CD14-positive monocyte (primary cell): Measurements from ENCODE around the gene WWTR1. TPM values are rescaled to one million over a fixed set of nuclear protein-coding genes. Genes with fewer than 3 reads are reported as not detected.

Experiments
- DNase-seq, 3 donors: peaks; one replicate each; pipeline ENCODE4 v3.0.0-alpha.2; 2011 to 2022
- H2AFZ ChIP-seq: 2 replicates; pipeline ENCODE4 v1.6.0; 2012; ENCODE audit warnings: mild to moderate bottlenecking, low read depth, low read length, inconsistent platforms; ENCODE audit not compliant: insufficient read depth, poor library complexity, severe bottlenecking
- H3K27ac ChIP-seq, 2 donors: 1 replicate in 1 of 2; 2 replicates in 1 of 2; pipeline ENCODE4 v1.5.1; 2012 to 2013; ENCODE audit warnings: low read length in 2 of 2, control low read depth in 1 of 2, inconsistent platforms in 1 of 2, low read depth in 1 of 2, mild to moderate bottlenecking in 1 of 2
- H3K27me3 ChIP-seq, 2 donors: one replicate each; pipeline versions ENCODE4 v1.6.0 to v1.6.1; 2011 to 2013; ENCODE audit warnings: low read length in 2 of 2; ENCODE audit not compliant: control insufficient read depth in 2 of 2, insufficient read depth in 2 of 2
- H3K36me3 ChIP-seq, 2 donors: replicated peaks in 1 of 2; 1 replicate in 1 of 2; 2 replicates in 1 of 2; pipeline versions ENCODE4 v1.5.1 to v1.6.1; 2012 to 2013; ENCODE audit warnings: low read length in 2 of 2, control low read depth in 1 of 2, inconsistent platforms in 1 of 2, mild to moderate bottlenecking in 1 of 2; ENCODE audit not compliant: insufficient read depth in 2 of 2, control insufficient read depth in 1 of 2
- H3K4me1 ChIP-seq, 2 donors: 1 replicate in 1 of 2; 2 replicates in 1 of 2; pipeline versions ENCODE4 v1.5.1 to v1.6.1; 2012 to 2013; ENCODE audit warnings: low read length in 2 of 2, control low read depth in 1 of 2, inconsistent platforms in 1 of 2, mild to moderate bottlenecking in 1 of 2, moderate library complexity in 1 of 2; ENCODE audit not compliant: insufficient read depth in 2 of 2, control insufficient read depth in 1 of 2
- H3K4me2 ChIP-seq: replicated peaks from 2 replicates; pipeline ENCODE3; 2012; ENCODE audit warnings: low read length, moderate library complexity, mild to moderate bottlenecking; ENCODE audit not compliant: poor library complexity, severe bottlenecking; ENCODE audit errors: extremely low read depth
- H3K4me3 ChIP-seq, 3 experiments: fragments of 200-600 bp in 1 of 3; sonication (generic) in 1 of 3; replicated peaks in 1 of 3; 1 replicate in 2 of 3; 2 replicates in 1 of 3; pipeline ENCODE4 v1.5.1; 2011 to 2013; ENCODE audit warnings: low read length in 3 of 3, mild to moderate bottlenecking in 3 of 3, control low read depth in 2 of 3, low read depth in 2 of 3, inconsistent platforms in 1 of 3, moderate library complexity in 1 of 3
- H3K79me2 ChIP-seq: 2 replicates; pipeline ENCODE4 v1.6.0; 2012; ENCODE audit warnings: mild to moderate bottlenecking, control low read depth, inconsistent platforms, low read length, moderate library complexity; ENCODE audit not compliant: insufficient read depth
- H3K9ac ChIP-seq: 2 replicates; pipeline ENCODE4 v1.6.0; 2017; ENCODE audit warnings: low read length, mild to moderate bottlenecking; ENCODE audit not compliant: insufficient read depth, poor library complexity, severe bottlenecking
- H3K9me3 ChIP-seq, 2 donors: replicated peaks in 1 of 2; 1 replicate in 1 of 2; 2 replicates in 1 of 2; pipeline versions ENCODE4 v1.5.1 to v1.6.1; 2012 to 2013; ENCODE audit warnings: low read length in 2 of 2, control low read depth in 1 of 2; ENCODE audit not compliant: control insufficient read depth in 1 of 2, insufficient read depth in 1 of 2
- H4K20me1 ChIP-seq: 2 replicates; pipeline ENCODE4 v1.6.0; 2012; ENCODE audit warnings: mild to moderate bottlenecking, low read length, control low read depth, moderate library complexity; ENCODE audit not compliant: insufficient read depth
- H3K27ac Mint-ChIP-seq, 7 donors: one replicate each; pipeline ENCODE4 v1.8.0; 2020; ENCODE audit warnings: mild to moderate bottlenecking in 7 of 7, mixed read lengths in 7 of 7, moderate library complexity in 6 of 7, inconsistent platforms in 2 of 7
- H3K27me3 Mint-ChIP-seq, 3 donors: one replicate each; pipeline ENCODE4 v1.8.0; 2021 to 2022; ENCODE audit warnings: low read depth in 3 of 3, mild to moderate bottlenecking in 3 of 3, mixed read lengths in 3 of 3, moderate library complexity in 3 of 3, inconsistent platforms in 1 of 3
- H3K36me3 Mint-ChIP-seq, 2 donors: one replicate each; pipeline ENCODE4 v1.8.0; 2020; ENCODE audit warnings: mixed read lengths in 2 of 2, inconsistent platforms in 1 of 2, mild to moderate bottlenecking in 1 of 2
- H3K4me1 Mint-ChIP-seq: one replicate; pipeline ENCODE4 v1.8.0; 2020; ENCODE audit warnings: mild to moderate bottlenecking, mixed read lengths
- H3K4me3 Mint-ChIP-seq, 2 donors: one replicate each; pipeline ENCODE4 v1.8.0; 2020; ENCODE audit warnings: mild to moderate bottlenecking in 2 of 2, mixed read lengths in 2 of 2, moderate library complexity in 1 of 2
- H3K9me3 Mint-ChIP-seq, 7 donors: one replicate each; pipeline ENCODE4 v1.8.0; 2020 to 2022; ENCODE audit warnings: mixed read lengths in 7 of 7, mild to moderate bottlenecking in 6 of 7, moderate library complexity in 6 of 7, inconsistent platforms in 2 of 7
- WGBS: methylation state at CpG from one replicate; pipeline ENCODE4 v1.1.5; 2013; ENCODE audit warnings: missing lambda C conversion rate; ENCODE audit not compliant: insufficient coverage; 5-methylcytosine and 5-hydroxymethylcytosine counted together
- intact Hi-C, 2 donors: fragments of 100-400 bp; cut with micrococcal nuclease; formaldehyde crosslinking; loops; one replicate each; pipeline versions ENCODE4 v1.15.0 to v1.15.1; 2023
- polyA plus RNA-seq, 3 donors: library from polyadenylated mRNA; depleted of rRNA in 1 of 3; unstranded in 2 of 3; stranded (reverse) in 1 of 3; fragments of 300-500 nt in 2 of 3; fragments of >200 nt in 1 of 3; fragmentation: Illumina TruSeq in 2 of 3; gene quantifications; 1 replicate in 2 of 3; 2 replicates in 1 of 3; pipeline ENCODE4 v1.2.3, GENCODE V29; 2012 to 2021
- TF ChIP-seq, protein P1 (sequence below): fragments of 200-600 bp; IDR thresholded peaks from one replicate; pipeline ENCODE4 v1.8.0; 2022; ENCODE audit warnings: antibody characterized with exemption, mild to moderate bottlenecking

WWTR1 gene
- polyA plus RNA-seq, 3 donors: not detected

DNA sequence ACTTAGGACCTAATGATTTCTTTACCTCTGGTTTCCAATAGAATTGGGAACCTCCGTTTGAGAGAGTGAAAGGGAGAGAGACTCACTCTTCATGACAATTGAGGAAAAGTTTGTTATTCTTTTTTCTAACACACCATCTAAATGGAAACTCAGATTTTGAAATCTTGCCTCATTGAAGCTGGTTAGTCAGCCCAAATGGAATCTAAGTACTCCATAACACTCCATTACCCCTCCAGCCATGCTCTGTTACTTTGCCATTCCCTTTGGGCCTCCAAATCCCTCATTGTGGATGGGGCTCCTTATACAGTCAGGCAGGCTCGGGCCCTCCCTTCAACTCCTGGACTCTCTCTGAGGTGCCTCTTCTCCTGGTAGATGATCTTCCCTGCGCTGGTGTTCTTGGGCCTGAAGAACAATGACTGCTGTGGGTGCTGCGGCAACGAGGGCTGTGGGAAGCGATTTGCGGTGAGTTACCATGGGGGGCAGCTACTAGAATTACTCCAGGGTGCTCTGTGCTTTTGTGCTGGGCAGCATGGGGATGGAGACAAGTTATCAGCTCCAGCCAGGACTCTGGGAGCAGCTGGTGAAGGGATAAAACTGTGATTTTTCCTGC is 182.3 kb downstream of the WWTR1 start:
- peaks cover 73 to 81% of the 10 kb centered on the region in 2 donors for H3K4me1 ChIP-seq

DNA sequence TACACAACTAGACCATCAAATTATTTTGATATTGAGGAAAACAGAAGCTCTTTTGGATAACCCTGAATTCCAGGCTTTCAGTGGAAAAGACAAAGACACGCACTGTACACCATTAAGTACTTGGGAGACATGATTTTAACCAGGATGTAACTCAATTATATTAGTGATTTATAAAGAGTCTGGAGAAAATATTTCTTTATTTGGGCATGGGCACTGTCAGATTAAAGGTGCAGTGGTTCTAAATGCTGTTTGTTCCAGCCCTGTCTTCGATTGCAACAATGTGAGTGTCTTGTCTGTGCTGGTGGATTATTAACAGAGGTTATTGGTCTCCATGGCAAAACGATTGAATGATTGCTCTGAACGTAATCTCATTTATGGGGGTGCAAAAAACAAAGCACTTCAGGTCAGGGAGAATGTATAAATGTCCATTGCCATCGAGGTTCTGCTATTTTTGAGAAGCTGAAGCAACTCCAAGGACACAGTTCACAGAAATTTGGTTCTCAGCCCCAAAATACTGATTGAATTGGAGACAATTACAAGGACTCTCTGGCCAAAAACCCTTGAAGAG is 183.5 kb downstream of the WWTR1 start, which contains the start of gene TM4SF4:
Gene TM4SF4 (plus strand): TSS at position 448 of the 568 bp plus-strand sequence. CDS start 181 bp downstream, outside the sequence.
- H3K9ac ChIP-seq: no peak within 1 kb of the TSS
- 83% methylated on average over 4 of the region's 5 CpGs for WGBS
- H3K36me3 ChIP-seq: no peaks in the 10 kb centered on the region
- H3K27ac Mint-ChIP-seq: peak within 1 kb of the TSS; percentile 84 to 95 (median 93)
- peaks cover 62 to 68% of the 10 kb centered on the region in 2 donors for H3K4me1 ChIP-seq
- no peaks in the 10 kb centered on the region for H3K36me3 Mint-ChIP-seq
- peak within 1 kb of the TSS; percentile 62 to 80 for H3K27ac ChIP-seq
- no peaks in the 10 kb centered on the region for H3K79me2 ChIP-seq
- no peak within 1 kb of the TSS for H2AFZ ChIP-seq
- peak within 1 kb of the TSS in 1 of 2 donors; percentile 39 for H3K4me3 Mint-ChIP-seq
- no peaks in the 10 kb centered on the region for H3K27me3 ChIP-seq
- peaks cover 0 to 3% (median 0%) of the 10 kb centered on the region in 3 donors for H3K27me3 Mint-ChIP-seq
- TF ChIP-seq, protein P1, sequence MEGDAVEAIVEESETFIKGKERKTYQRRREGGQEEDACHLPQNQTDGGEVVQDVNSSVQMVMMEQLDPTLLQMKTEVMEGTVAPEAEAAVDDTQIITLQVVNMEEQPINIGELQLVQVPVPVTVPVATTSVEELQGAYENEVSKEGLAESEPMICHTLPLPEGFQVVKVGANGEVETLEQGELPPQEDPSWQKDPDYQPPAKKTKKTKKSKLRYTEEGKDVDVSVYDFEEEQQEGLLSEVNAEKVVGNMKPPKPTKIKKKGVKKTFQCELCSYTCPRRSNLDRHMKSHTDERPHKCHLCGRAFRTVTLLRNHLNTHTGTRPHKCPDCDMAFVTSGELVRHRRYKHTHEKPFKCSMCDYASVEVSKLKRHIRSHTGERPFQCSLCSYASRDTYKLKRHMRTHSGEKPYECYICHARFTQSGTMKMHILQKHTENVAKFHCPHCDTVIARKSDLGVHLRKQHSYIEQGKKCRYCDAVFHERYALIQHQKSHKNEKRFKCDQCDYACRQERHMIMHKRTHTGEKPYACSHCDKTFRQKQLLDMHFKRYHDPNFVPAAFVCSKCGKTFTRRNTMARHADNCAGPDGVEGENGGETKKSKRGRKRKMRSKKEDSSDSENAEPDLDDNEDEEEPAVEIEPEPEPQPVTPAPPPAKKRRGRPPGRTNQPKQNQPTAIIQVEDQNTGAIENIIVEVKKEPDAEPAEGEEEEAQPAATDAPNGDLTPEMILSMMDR: no peak
- peaks cover 0 to 2% (median 0%) of the 10 kb centered on the region in 7 donors for H3K9me3 Mint-ChIP-seq
- intact Hi-C loops: loop anchor here (10.0 kb wide), 2 partner anchors 80 to 100 kb away; partner anchors contain the start of gene TM4SF1 (in 1 of the 2)
- peak within 1 kb of the TSS in 1 of 3 experiments; percentile 30 for H3K4me3 ChIP-seq
- H3K4me2 ChIP-seq: peak within 1 kb of the TSS; percentile 42
- no peaks in the 10 kb centered on the region for H3K9me3 ChIP-seq
- H4K20me1 ChIP-seq: no peaks in the 10 kb centered on the region
- H3K4me1 Mint-ChIP-seq: peaks cover 69% of the 10 kb centered on the region
- DNase-seq: no peak

More for the DNA sequence above, 182.3 kb downstream of the WWTR1 start:
- peaks cover 0 to 2% (median 0%) of the 10 kb centered on the region in 7 donors for H3K9me3 Mint-ChIP-seq
- peaks cover 79% of the 10 kb centered on the region for H3K4me1 Mint-ChIP-seq
- H3K4me3 Mint-ChIP-seq: peak overlapping the region in 1 of 2 donors; percentile 42
- peak overlapping the region; percentile 84 to 95 (median 92) for H3K27ac Mint-ChIP-seq
- H4K20me1 ChIP-seq: no peaks in the 10 kb centered on the region
- 93% methylated on average over 5 of the region's 7 CpGs for WGBS
- H3K27me3 Mint-ChIP-seq: peaks cover 0 to 3% (median 0%) of the 10 kb centered on the region in 3 donors
- H3K27me3 ChIP-seq: no peaks in the 10 kb centered on the region
- H3K27ac ChIP-seq: peak overlapping the region; percentile 39 to 80
- H3K36me3 ChIP-seq: no peaks in the 10 kb centered on the region
- peak overlapping the region; percentile 25 for H3K4me2 ChIP-seq
- H2AFZ ChIP-seq: no peak overlapping the region
- peak overlapping the region in 1 of 3 experiments; percentile 18 for H3K4me3 ChIP-seq
- no peak for DNase-seq
- TF ChIP-seq, protein P1: no peak
- H3K9ac ChIP-seq: no peak overlapping the region
- H3K79me2 ChIP-seq: no peaks in the 10 kb centered on the region
- no peaks in the 10 kb centered on the region for H3K9me3 ChIP-seq
- intact Hi-C loops: loop anchor here (10.0 kb wide), 2 partner anchors 81 to 101 kb away; partner anchors contain the start of gene TM4SF1 (in 1 of the 2)
- H3K36me3 Mint-ChIP-seq: no peaks in the 10 kb centered on the region
